Muscle layer of duodenum (tissue), 2 donors: ENCODE measurements around the gene CIART.

ENCODE experiments used
- H3K27ac ChIP-seq: one replicate; pipeline ENCODE4 v1.7.0; 2013; ENCODE audit warnings: mild to moderate bottlenecking, low read length
- H3K27me3 ChIP-seq: one replicate; pipeline ENCODE4 v1.7.0; 2013; ENCODE audit warnings: low read depth, mild to moderate bottlenecking, control low read depth, low read length
- H3K36me3 ChIP-seq, 2 donors: one replicate each; pipeline ENCODE4 v1.7.0; 2013; ENCODE audit warnings: low read length in 2 of 2, control low read depth in 1 of 2, mild to moderate bottlenecking in 1 of 2; ENCODE audit not compliant: insufficient read depth in 2 of 2, control insufficient read depth in 1 of 2
- H3K4me1 ChIP-seq, 2 donors: one replicate each; pipeline ENCODE4 v1.7.0; 2013; ENCODE audit warnings: low read length in 2 of 2, mild to moderate bottlenecking in 2 of 2, control low read depth in 1 of 2, moderate library complexity in 1 of 2; ENCODE audit not compliant: insufficient read depth in 2 of 2, control insufficient read depth in 1 of 2
- H3K4me3 ChIP-seq, 2 donors: one replicate each; pipeline ENCODE4 v1.7.0; 2013; ENCODE audit warnings: low read length in 2 of 2, low read depth in 1 of 2, mild to moderate bottlenecking in 1 of 2
- H3K9me3 ChIP-seq, 2 donors: one replicate each; pipeline ENCODE4 v1.7.0; 2013; ENCODE audit warnings: low read length in 2 of 2, control low read depth in 1 of 2, mild to moderate bottlenecking in 1 of 2; ENCODE audit not compliant: control insufficient read depth in 1 of 2
- donor health status: healthy.

CIART gene

DNA sequence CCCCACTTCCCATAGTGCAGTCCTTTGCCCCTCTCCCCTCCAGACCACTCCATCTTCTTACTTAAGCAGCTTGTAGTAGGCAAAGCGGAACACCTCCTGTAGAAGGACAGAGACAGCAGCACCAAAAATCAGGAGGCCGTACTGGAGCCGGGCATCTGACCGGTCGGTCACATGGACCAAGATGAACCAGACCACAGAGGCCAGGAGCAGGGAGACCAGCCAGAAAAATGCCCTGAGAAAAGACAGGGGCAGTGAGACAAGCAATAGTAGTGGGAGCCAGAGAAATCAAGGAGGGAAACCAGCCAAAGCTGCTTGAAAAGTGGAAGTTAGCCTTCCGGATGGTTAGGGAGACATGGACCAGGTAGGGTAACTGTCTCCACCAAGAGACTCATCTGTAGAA is 14.5 kb upstream of the CIART start:
- Histone ChIP-seq H3K27me3 (no peaks in the 10 kb centered on the region), H3K9me3 (no peaks in the 10 kb centered on the region), H3K4me3 (peak overlapping the region; percentile 93 to 98), H3K4me1 (peaks cover 8 to 26% of the 10 kb centered on the region in 2 donors), H3K27ac (peak overlapping the region; percentile 96), H3K36me3 (peaks cover 25 to 34% of the 10 kb centered on the region in 2 donors)

GRCh38 chr1:150268340-150268704 is 14.0 kb upstream of the CIART start:
- peak overlapping the region; percentile 93 to 98 for H3K4me3 ChIP-seq
- peaks cover 25 to 31% of the 10 kb centered on the region in 2 donors for H3K36me3 ChIP-seq
- H3K27me3 ChIP-seq, result no peaks in the 10 kb centered on the region
- no peaks in the 10 kb centered on the region for H3K9me3 ChIP-seq
- peaks cover 8 to 26% of the 10 kb centered on the region in 2 donors for H3K4me1 ChIP-seq
- H3K27ac ChIP-seq, result peak overlapping the region; percentile 96

DNA sequence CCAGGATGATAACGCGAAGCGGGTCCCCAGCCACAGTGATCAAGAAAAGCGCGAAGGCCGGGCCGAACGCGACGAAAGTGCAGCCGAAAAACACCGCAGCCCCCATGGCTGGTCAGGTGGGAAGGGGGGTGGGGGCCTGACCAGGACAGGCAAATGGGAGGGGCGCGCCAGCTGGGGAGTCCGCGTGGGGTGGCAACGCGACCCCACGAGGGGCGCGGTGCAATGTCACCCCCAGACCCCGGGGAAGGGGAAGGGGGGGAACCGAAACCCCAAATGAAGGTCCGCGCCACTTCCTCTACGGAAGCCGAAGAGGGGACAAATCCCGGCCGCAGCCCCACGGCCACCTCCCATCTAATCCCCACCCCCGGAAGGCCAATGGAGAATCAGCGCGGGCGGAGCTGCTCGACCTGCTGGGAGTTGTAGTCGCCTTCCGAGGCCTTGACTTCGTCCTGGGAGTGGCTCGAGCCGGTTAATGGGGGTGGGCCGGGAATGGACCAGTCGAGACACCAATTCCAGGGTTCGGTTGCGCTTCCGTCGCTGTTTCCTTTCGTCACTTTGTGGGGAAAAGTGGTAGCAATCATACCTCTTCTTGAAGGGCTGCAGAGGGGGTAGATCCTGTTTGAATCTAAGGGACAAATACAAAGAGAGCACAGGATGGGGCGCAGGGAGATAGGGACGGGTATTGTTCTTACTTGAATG is 13.5 kb upstream of the CIART start, which contains the start of gene APH1A:
Gene APH1A, minus strand, starts transcription at position 312 of the 699 bp plus-strand sequence. Its CDS starts 206 bp downstream, at position 106.
- H3K27me3 ChIP-seq, result no peaks in the 10 kb centered on the region
- H3K4me3 ChIP-seq, result peak within 1 kb of the TSS; percentile 93 to 98
- peaks cover 25 to 31% of the 10 kb centered on the region in 2 donors for H3K36me3 ChIP-seq
- peaks cover 8 to 29% of the 10 kb centered on the region in 2 donors for H3K4me1 ChIP-seq
- no peaks in the 10 kb centered on the region for H3K9me3 ChIP-seq
- peak within 1 kb of the TSS; percentile 96 for H3K27ac ChIP-seq

DNA sequence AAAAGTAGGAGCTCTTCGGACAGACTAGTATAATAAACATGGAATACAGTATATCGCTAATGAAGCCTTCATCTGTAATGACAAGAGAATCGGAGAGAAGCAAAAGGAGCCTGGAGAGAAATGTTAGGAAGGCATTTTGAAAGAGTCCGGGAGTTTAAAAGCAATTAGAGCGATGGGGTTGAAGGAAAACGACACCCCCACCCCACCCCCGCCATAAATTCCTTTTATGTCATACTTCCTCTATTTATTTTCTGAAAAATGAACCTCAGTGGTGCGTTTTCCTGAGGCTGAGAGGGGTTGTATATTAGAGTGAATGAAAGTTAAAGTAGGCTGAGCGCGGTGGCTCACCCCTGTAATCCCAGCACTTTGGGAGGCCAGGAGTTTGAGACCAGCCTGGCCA is 12.9 kb upstream of the CIART start:
- Histone ChIP-seq H3K36me3 (peaks cover 25 to 28% of the 10 kb centered on the region in 2 donors), H3K9me3 (no peaks in the 10 kb centered on the region), H3K4me3 (peak overlapping the region; percentile 93 to 98), H3K4me1 (peaks cover 8 to 31% of the 10 kb centered on the region in 2 donors), H3K27ac (peak overlapping the region; percentile 96), H3K27me3 (no peaks in the 10 kb centered on the region)

DNA sequence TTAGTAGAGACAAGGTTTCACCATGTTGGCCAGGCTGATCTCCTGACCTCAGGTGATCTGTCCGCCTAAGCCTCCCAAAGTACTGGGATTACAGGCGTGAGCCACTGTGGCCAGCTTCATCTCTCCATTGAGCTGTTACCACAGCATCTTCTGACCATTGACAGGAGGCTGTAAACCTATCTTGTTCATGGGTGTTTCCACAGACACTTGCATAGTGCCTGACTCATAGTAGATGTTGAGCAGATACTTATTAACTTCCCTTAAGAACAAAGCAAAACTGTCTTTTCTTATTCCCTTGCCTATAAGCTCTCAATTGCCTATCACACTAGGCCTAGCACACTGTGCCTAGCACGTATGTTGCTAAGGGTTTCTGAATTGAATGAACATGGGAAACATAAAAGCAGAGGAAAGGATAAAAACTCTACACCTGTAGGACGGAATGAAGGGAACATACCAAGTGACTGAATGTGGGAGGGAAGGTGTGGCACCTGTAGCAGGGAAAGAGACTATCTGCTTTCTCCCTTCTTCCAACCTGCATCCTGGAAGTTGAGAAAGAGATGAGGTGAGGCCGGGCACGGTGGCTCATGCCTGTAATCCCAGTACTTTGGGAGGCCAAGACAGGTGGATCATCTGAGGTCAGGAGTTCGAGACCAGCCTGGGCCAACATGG is 10.9 kb upstream of the CIART start:
- peak overlapping the region; percentile 40 for H3K27ac ChIP-seq
- peaks cover 8 to 31% of the 10 kb centered on the region in 2 donors for H3K4me1 ChIP-seq
- no peak overlapping the region for H3K4me3 ChIP-seq
- peaks cover 5 to 8% of the 10 kb centered on the region in 2 donors for H3K36me3 ChIP-seq
- no peaks in the 10 kb centered on the region for H3K9me3 ChIP-seq
- no peaks in the 10 kb centered on the region for H3K27me3 ChIP-seq

GRCh38 chr1:150273311-150273710 is 9.0 kb upstream of the CIART start:
- H3K27ac ChIP-seq, result peak overlapping the region; percentile 36

DNA sequence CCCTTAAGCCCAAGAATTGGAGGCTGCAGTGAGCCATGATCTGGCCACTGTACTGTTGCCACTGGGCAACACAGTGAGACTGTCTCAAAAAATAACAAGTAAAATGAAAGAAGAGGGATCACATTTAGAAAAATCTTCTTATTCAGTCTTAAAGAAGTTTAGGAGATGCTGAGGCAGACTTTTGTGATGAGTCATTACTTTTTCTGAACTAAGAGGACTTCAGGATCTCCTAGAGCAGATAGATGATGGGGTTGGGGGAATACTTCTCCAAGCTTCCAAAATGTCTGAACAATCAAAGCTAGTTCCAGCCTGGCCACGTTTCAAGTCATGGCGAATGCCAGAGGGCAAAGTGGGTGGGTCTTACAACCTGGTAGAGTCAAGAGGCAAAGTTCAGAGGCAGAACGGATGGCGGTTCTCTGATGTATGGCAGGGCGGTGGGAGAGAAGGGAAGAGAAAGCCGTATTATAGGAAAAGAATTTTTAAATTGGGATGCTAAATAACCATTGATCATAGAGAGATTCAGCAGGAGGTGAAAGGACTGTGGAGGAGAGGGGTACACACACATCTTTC is 2.1 kb upstream of the CIART start:
- Histone ChIP-seq H3K4me1 (peaks cover 10 to 19% of the 10 kb centered on the region in 2 donors), H3K36me3 (peaks cover 0 to 9% of the 10 kb centered on the region in 2 donors), H3K27me3 (no peaks in the 10 kb centered on the region), H3K27ac (peak overlapping the region; percentile 84), H3K4me3 (no peak overlapping the region), H3K9me3 (no peaks in the 10 kb centered on the region)

More at GRCh38 chr1:150273311-150273710, 9.0 kb upstream of the CIART start:
- H3K4me3 ChIP-seq, result peak overlapping the region; percentile 44 to 55
- H3K9me3 ChIP-seq, result no peaks in the 10 kb centered on the region
- H3K27me3 ChIP-seq, result no peaks in the 10 kb centered on the region
- no peaks in the 10 kb centered on the region for H3K36me3 ChIP-seq
- peaks cover 0 to 16% of the 10 kb centered on the region in 2 donors for H3K4me1 ChIP-seq

GRCh38 chr1:150281221-150281757 is 1.1 kb upstream of the CIART start:
- peaks cover 10 to 19% of the 10 kb centered on the region in 2 donors for H3K4me1 ChIP-seq
- H3K27ac ChIP-seq, result peak overlapping the region; percentile 84
- peaks cover 0 to 15% of the 10 kb centered on the region in 2 donors for H3K36me3 ChIP-seq
- no peaks in the 10 kb centered on the region for H3K9me3 ChIP-seq
- peak overlapping the region; percentile 65 to 76 for H3K4me3 ChIP-seq
- H3K27me3 ChIP-seq, result no peaks in the 10 kb centered on the region

DNA sequence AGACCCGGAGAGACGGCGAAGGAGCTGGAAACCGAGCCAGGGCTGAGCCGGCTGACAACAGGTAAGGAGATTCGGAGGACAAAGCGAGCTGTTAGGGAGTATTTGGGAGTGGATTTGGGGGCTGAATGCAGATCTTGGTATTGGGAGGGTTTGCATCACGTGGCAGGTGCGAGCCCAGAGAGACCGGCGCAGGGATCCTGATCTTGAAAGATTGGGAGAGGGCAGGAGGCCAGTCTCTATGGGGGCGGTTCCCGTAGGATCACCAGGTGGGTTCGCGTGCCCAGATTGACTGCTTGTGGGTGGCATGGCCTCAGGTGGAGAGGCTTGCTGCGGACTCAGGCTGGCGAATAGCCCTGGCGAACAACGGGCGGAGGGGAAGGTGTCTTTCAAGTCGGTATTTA is 204 bp downstream of the CIART start:
- no peaks in the 10 kb centered on the region for H3K27me3 ChIP-seq
- peak overlapping the region; percentile 65 to 76 for H3K4me3 ChIP-seq
- no peaks in the 10 kb centered on the region for H3K9me3 ChIP-seq
- peaks cover 10 to 19% of the 10 kb centered on the region in 2 donors for H3K4me1 ChIP-seq
- H3K27ac ChIP-seq, result peak overlapping the region; percentile 60
- H3K36me3 ChIP-seq, result peaks cover 4 to 26% of the 10 kb centered on the region in 2 donors

GRCh38 chr1:150283260-150283659 is 906 bp downstream of the CIART start:
- peaks cover 10 to 19% of the 10 kb centered on the region in 2 donors for H3K4me1 ChIP-seq
- H3K9me3 ChIP-seq, result no peaks in the 10 kb centered on the region
- no peaks in the 10 kb centered on the region for H3K27me3 ChIP-seq
- peaks cover 4 to 26% of the 10 kb centered on the region in 2 donors for H3K36me3 ChIP-seq
- no peak overlapping the region for H3K27ac ChIP-seq
- H3K4me3 ChIP-seq, result peak overlapping the region; percentile 65 to 76

GRCh38 chr1:150288382-150288781 is 6.0 kb downstream of the CIART start:
- H3K4me1 ChIP-seq, result peaks cover 2 to 3% of the 10 kb centered on the region in 2 donors
- H3K36me3 ChIP-seq, result peaks cover 4 to 26% of the 10 kb centered on the region in 2 donors
- H3K4me3 ChIP-seq, result no peak overlapping the region
- no peaks in the 10 kb centered on the region for H3K27me3 ChIP-seq
- H3K9me3 ChIP-seq, result no peaks in the 10 kb centered on the region
- H3K27ac ChIP-seq, result no peak overlapping the region
